ENCODE measurements around the gene FYB1.

GRCh38 chr5:39118638-39119037, 100.7 kb downstream of the FYB1 start:
- TF ChIP-seq, protein P1, sequence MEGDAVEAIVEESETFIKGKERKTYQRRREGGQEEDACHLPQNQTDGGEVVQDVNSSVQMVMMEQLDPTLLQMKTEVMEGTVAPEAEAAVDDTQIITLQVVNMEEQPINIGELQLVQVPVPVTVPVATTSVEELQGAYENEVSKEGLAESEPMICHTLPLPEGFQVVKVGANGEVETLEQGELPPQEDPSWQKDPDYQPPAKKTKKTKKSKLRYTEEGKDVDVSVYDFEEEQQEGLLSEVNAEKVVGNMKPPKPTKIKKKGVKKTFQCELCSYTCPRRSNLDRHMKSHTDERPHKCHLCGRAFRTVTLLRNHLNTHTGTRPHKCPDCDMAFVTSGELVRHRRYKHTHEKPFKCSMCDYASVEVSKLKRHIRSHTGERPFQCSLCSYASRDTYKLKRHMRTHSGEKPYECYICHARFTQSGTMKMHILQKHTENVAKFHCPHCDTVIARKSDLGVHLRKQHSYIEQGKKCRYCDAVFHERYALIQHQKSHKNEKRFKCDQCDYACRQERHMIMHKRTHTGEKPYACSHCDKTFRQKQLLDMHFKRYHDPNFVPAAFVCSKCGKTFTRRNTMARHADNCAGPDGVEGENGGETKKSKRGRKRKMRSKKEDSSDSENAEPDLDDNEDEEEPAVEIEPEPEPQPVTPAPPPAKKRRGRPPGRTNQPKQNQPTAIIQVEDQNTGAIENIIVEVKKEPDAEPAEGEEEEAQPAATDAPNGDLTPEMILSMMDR (IDR thresholded peaks at IDR 0.05), result no peak
- no peak for TF ChIP-seq POLR2A (IDR thresholded peaks at IDR 0.05)
